GM23338 (cell line): Measurements from ENCODE around the gene ELFN2.

Source experiments
- EZH2 ChIP-seq: fragments of 200-600 bp; sonication (generic); IDR thresholded peaks from one replicate; pipeline ENCODE4 v1.8.0; 2017; ENCODE audit warnings: antibody characterized with exemption, mild to moderate bottlenecking, low read depth; ENCODE audit not compliant: unreplicated experiment
- POLR2AphosphoS5 ChIP-seq: IDR thresholded peaks from 2 replicates; pipeline ENCODE4 v1.6.1; 2016; ENCODE audit warnings: antibody characterized with exemption, low read depth
- TF ChIP-seq, protein P1 (sequence below), 2 experiments: fragments of 200-600 bp in 1 of 2; sonication (generic) in 1 of 2; conservative IDR thresholded peaks; 2 replicates each; pipeline versions ENCODE4 v1.5.1 to v1.6.1; 2016 to 2017; ENCODE audit warnings: antibody characterized with exemption in 2 of 2, low read depth in 2 of 2, mild to moderate bottlenecking in 2 of 2, moderate library complexity in 1 of 2

DNA sequence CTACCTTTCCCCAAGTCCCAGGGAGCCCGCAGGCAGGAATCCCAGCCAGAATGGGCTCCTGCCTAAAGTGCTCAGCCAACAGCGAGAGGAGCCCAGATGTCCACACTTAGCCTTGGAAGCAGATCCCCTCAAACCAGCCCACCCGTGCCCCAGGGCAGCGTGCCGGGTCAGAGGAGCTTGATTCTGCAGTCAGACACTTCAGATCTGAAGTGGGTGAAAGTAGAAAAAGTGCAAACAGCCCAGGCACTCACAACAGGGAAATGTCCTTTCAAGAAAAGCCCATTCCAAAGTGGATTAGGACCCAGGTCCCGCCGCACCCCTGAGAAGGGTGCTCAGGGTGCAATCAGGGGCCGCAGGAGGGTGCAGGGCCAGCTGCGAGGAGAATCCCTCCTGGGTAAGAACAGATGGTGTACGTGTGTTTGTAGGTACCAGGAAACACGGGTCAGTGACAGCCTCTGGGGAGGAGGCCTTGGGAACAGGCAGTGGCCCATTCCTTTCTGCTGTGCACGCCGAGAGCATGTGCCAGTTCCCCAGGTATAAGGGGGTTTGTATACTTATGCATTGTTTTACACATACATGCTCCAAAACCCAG lies 17.7 kb downstream of the ELFN2 start:
- TF ChIP-seq EZH2, result no peak
- no peak for TF ChIP-seq POLR2AphosphoS5
- TF ChIP-seq, protein P1, sequence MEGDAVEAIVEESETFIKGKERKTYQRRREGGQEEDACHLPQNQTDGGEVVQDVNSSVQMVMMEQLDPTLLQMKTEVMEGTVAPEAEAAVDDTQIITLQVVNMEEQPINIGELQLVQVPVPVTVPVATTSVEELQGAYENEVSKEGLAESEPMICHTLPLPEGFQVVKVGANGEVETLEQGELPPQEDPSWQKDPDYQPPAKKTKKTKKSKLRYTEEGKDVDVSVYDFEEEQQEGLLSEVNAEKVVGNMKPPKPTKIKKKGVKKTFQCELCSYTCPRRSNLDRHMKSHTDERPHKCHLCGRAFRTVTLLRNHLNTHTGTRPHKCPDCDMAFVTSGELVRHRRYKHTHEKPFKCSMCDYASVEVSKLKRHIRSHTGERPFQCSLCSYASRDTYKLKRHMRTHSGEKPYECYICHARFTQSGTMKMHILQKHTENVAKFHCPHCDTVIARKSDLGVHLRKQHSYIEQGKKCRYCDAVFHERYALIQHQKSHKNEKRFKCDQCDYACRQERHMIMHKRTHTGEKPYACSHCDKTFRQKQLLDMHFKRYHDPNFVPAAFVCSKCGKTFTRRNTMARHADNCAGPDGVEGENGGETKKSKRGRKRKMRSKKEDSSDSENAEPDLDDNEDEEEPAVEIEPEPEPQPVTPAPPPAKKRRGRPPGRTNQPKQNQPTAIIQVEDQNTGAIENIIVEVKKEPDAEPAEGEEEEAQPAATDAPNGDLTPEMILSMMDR (conservative IDR thresholded peaks at IDR 0.05; ENCODE audit: low read depth in 2 of 2), result no peak
